ENCODE data around the gene SPRED3.

GRCh38 chr19:38352611-38353010 is 35.9 kb upstream of the SPRED3 start:
- TF ChIP-seq CTCF (IDR thresholded peaks at IDR 0.05 in 4 of 5, conservative IDR thresholded peaks at IDR 0.05 in 1 of 5): no peak
- TF ChIP-seq POLR2A (IDR thresholded peaks at IDR 0.05): no peak

Measured in gastrocnemius medialis (tissue), 4 donors.